Measurements from ENCODE around the gene DDX52.

DDX52 gene

GRCh38 chr17:37614391-37614790, 28.9 kb downstream of the DDX52 start:
- TF ChIP-seq CTCF (conservative IDR thresholded peaks at IDR 0.05) (no peak), ZFX (IDR thresholded peaks at IDR 0.05) (no peak)
- H3K27ac ChIP-seq, result no peak overlapping the region

GRCh38 chr17:37610971-37611370, 32.3 kb downstream of the DDX52 start:
- TF ChIP-seq ZFX (IDR thresholded peaks at IDR 0.05), result no peak
- no peak for TF ChIP-seq CTCF (conservative IDR thresholded peaks at IDR 0.05)
- H3K27ac ChIP-seq, result no peak overlapping the region

- H3K27ac ChIP-seq, result peak overlapping the region; percentile 91
Observed at GRCh38 chr17:37610041-37610420, 33.2 kb downstream of the DDX52 start.

GRCh38 chr17:37609170-37610040, 33.8 kb downstream of the DDX52 start, which contains the start of gene SYNRG:
SYNRG (minus strand) TSS chr17:37609418; CDS start chr17:37609355, 63 bp downstream.
- peak within 1 kb of the TSS; percentile 91 for H3K27ac ChIP-seq
- TF ChIP-seq CTCF (conservative IDR thresholded peaks at IDR 0.05) (peak; percentile 26), ZFX (IDR thresholded peaks at IDR 0.05) (peak; percentile 22; the same call in 1 of the 2 replicates)

- peak overlapping the region; percentile 91 for H3K27ac ChIP-seq
- TF ChIP-seq ZFX (IDR thresholded peaks at IDR 0.05) (no peak), CTCF (conservative IDR thresholded peaks at IDR 0.05) (no peak)
Observed at GRCh38 chr17:37608351-37609169, 34.7 kb downstream of the DDX52 start.

- H3K27ac ChIP-seq, result no peak overlapping the region; the same call in 1 of the 2 replicates
- no peak for TF ChIP-seq ZFX (IDR thresholded peaks at IDR 0.05)
- TF ChIP-seq CTCF (conservative IDR thresholded peaks at IDR 0.05), result no peak
Observed at GRCh38 chr17:37607637-37608331, 35.5 kb downstream of the DDX52 start.

GRCh38 chr17:37605813-37606505, 37.3 kb downstream of the DDX52 start:
- no peak overlapping the region for H3K27ac ChIP-seq
- TF ChIP-seq ZFX (IDR thresholded peaks at IDR 0.05) (no peak), CTCF (conservative IDR thresholded peaks at IDR 0.05) (no peak)
